ENCODE measurements around the gene C14orf132.

DNA sequence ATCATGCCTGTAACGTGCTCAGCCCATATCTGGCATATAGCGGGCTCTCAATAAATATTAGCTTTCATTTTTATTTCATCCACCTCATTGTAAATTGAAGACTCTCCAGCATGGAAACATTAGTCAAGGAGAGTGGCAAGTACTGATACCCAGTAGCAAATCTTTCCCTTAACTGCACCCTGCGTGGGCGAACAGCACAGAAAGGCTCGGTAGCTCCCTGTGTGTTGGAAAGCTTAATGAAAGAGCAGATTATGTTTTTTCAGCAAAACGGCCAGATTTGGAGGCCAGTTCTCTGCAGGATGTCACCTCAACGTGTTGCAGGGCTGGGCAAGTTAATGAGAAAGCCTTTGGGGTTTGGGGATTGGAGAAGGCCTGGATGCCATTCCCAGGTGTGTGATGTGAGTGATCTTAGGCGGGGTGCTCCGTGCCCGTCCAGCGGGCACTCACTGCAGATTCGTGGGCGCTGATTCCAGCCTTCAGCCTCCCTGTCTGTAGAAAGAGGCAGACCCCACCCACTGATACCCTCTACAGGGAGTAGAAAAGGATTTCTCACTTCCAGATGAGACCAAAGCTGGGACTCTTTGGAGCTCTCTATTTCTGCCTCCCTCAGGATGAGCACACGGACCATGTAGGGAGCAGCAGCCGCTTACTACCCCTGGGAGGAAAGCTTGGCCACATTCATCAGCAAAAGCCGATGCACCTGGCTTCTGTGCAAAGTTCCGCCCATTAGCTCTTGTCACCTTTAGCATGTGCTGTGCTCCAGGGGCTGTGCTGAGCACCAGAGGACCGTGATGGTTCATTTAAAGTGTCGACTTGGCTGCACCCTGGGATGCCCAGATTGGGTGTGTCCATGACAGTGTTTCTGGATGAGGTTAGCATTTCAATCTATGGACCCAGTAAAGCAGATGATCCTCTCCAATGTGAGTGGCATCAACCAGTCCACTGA, 29.1 kb downstream of the C14orf132 start:
- no peak for TF ChIP-seq CTCF (optimal IDR thresholded peaks at IDR 0.05 in 1 of 3, IDR thresholded peaks at IDR 0.05 in 1 of 3, conservative IDR thresholded peaks at IDR 0.05 in 1 of 3; ENCODE audit: extremely low read depth in 1 of 3, insufficient read depth in 2 of 3, low read length in 3 of 3)
- no peak for TF ChIP-seq EZH2 (IDR thresholded peaks at IDR 0.05; ENCODE audit: low read length)

All from keratinocyte (primary cell).